B cell (primary cell): ENCODE results near the gene PRRX1. TPM values are rescaled to one million over a fixed set of nuclear protein-coding genes. Genes with fewer than 3 reads are reported as not detected.

Source experiments
- ATAC-seq: fragments of 200-7000 bp; cut with Tn5 transposase; one replicate; pipeline ENCODE4 v1.10.0; 2021; ENCODE audit warnings: low read depth, mild to moderate bottlenecking, moderate number of reproducible peaks, moderate library complexity
- CTCF ChIA-PET: fragments of 350-600 bp; sonication (Branson Sonifier 250); formaldehyde crosslinking; loops from one replicate; lab custom pipeline; 2021; ENCODE audit warnings: antibody characterized with exemption, inconsistent platforms; lab: Charles Lee
- POLR2A ChIA-PET: fragments of 350-600 bp; sonication (Branson Sonifier 250); formaldehyde crosslinking; loops from one replicate; lab custom pipeline; 2021; ENCODE audit warnings: antibody characterized with exemption; lab: Charles Lee
- DNase-seq: peaks from one replicate; pipeline ENCODE4 v3.0.0; 2013
- H2AFZ ChIP-seq: 2 replicates; pipeline ENCODE4 v1.6.1; 2012; ENCODE audit warnings: mild to moderate bottlenecking, low read depth, low read length; ENCODE audit not compliant: insufficient read depth, poor library complexity, severe bottlenecking
- H3K27ac ChIP-seq, 2 donors: 1 replicate in 1 of 2; 2 replicates in 1 of 2; pipeline ENCODE4 v1.5.1; 2012 to 2013; ENCODE audit warnings: low read length in 2 of 2, mild to moderate bottlenecking in 2 of 2, moderate library complexity in 1 of 2
- H3K27me3 ChIP-seq, 4 experiments: fragments of 200-600 bp in 1 of 4; sonication (generic) in 1 of 4; replicated peaks in 1 of 4; 1 replicate in 2 of 4; 2 replicates in 2 of 4; pipeline versions ENCODE4 v1.6.1 to v1.7.0; 2013 to 2016; ENCODE audit warnings: low read length in 3 of 4, mild to moderate bottlenecking in 2 of 4, mixed read lengths in 1 of 4, moderate library complexity in 1 of 4; ENCODE audit not compliant: insufficient read depth in 4 of 4, control insufficient read depth in 3 of 4; ENCODE audit errors: control extremely low read depth in 1 of 4
- H3K36me3 ChIP-seq, 2 experiments: replicated peaks in 1 of 2; 1 replicate in 1 of 2; 2 replicates in 1 of 2; pipeline versions ENCODE4 v1.6.1 to v1.7.1; 2013; ENCODE audit warnings: low read length in 1 of 2; ENCODE audit not compliant: insufficient read depth in 2 of 2, control insufficient read depth in 1 of 2; ENCODE audit errors: control extremely low read depth in 1 of 2, extremely low read depth in 1 of 2
- H3K4me1 ChIP-seq, 2 donors: fragments of 200-600 bp in 1 of 2; sonication (generic) in 1 of 2; 1 replicate in 1 of 2; 2 replicates in 1 of 2; pipeline versions ENCODE4 v1.5.1 to v1.6.1; 2013 to 2017; ENCODE audit warnings: low read length in 2 of 2; ENCODE audit not compliant: control insufficient read depth in 2 of 2, insufficient read depth in 2 of 2
- H3K4me2 ChIP-seq: replicated peaks from 2 replicates; pipeline ENCODE3; 2012; ENCODE audit warnings: mild to moderate bottlenecking, low read depth, low read length; ENCODE audit not compliant: poor library complexity, severe bottlenecking
- H3K4me3 ChIP-seq, 5 experiments: fragments of 200-600 bp in 1 of 5; sonication (generic) in 1 of 5; 1 replicate in 3 of 5; 2 replicates in 2 of 5; pipeline versions ENCODE4 v1.5.1 to v1.7.0; 2011 to 2016; ENCODE audit warnings: low read length in 4 of 5, mild to moderate bottlenecking in 4 of 5, low read depth in 2 of 5, control low read depth in 1 of 5, moderate library complexity in 1 of 5; ENCODE audit not compliant: insufficient read depth in 1 of 5; ENCODE audit errors: control extremely low read depth in 1 of 5, extremely low read depth in 1 of 5
- H3K79me2 ChIP-seq: fragments of 200-600 bp; sonication (generic); one replicate; pipeline ENCODE4 v1.6.0; 2016; ENCODE audit warnings: low read length; ENCODE audit not compliant: control insufficient read depth, insufficient read depth
- H3K9ac ChIP-seq: fragments of 200-600 bp; sonication (generic); 2 replicates; pipeline ENCODE4 v1.6.1; 2017; ENCODE audit warnings: mild to moderate bottlenecking, low read length, moderate library complexity
- H3K9me3 ChIP-seq, 3 donors: one replicate each; pipeline versions ENCODE4 v1.6.1 to v1.7.1; 2013; ENCODE audit warnings: low read length in 2 of 3; ENCODE audit not compliant: control insufficient read depth in 2 of 3, insufficient read depth in 1 of 3; ENCODE audit errors: control extremely low read depth in 1 of 3
- H4K20me1 ChIP-seq: 2 replicates; pipeline ENCODE4 v1.6.0; 2012; ENCODE audit warnings: mild to moderate bottlenecking, low read length; ENCODE audit not compliant: insufficient read depth, control insufficient read depth, poor library complexity, severe bottlenecking
- H3K27ac Mint-ChIP-seq: one replicate; pipeline ENCODE4 v1.8.0; 2021; ENCODE audit warnings: mixed read lengths
- H3K27me3 Mint-ChIP-seq: one replicate; pipeline ENCODE4 v1.8.0; 2021; ENCODE audit warnings: mixed read lengths
- H3K4me1 Mint-ChIP-seq: one replicate; pipeline ENCODE4 v1.8.0; 2021; ENCODE audit warnings: mixed read lengths
- H3K4me3 Mint-ChIP-seq: one replicate; pipeline ENCODE4 v1.8.0; 2021; ENCODE audit warnings: mixed read lengths
- H3K9me3 Mint-ChIP-seq: one replicate; pipeline ENCODE4 v1.8.0; 2022; ENCODE audit warnings: mixed read lengths; ENCODE audit not compliant: insufficient read depth
- CTCF ChIP-seq: fragments of 200-600 bp; IDR thresholded peaks from one replicate; pipeline ENCODE4 v1.8.0; 2022; ENCODE audit warnings: antibody characterized with exemption, mild to moderate bottlenecking
- EZH2 ChIP-seq: IDR thresholded peaks from 2 replicates; pipeline ENCODE4 v1.6.1; 2012; ENCODE audit warnings: borderline replicate concordance, low read depth, mild to moderate bottlenecking, moderate library complexity, low read length; ENCODE audit not compliant: insufficient read depth, poor library complexity, severe bottlenecking
- WGBS: methylation state at CpG from one replicate; pipeline ENCODE4 v1.1.5; 2013; ENCODE audit warnings: missing lambda C conversion rate; ENCODE audit not compliant: insufficient coverage; 5-methylcytosine and 5-hydroxymethylcytosine counted together
- intact Hi-C: fragments of 100-400 bp; cut with micrococcal nuclease; formaldehyde crosslinking; loops from one replicate; pipeline ENCODE4 v1.10.0; 2022
- polyA plus RNA-seq: library from polyadenylated mRNA; depleted of rRNA; stranded (reverse); fragments of >200 nt; gene quantifications from 2 replicates; pipeline ENCODE4 v1.2.3, GENCODE V29; 2012
- total RNA-seq, 2 donors: library from RNA; stranded (reverse); fragments of 120-200 nt in 1 of 2; gene quantifications; 1 replicate in 1 of 2; 2 replicates in 1 of 2; pipeline versions ENCODE4 v1.2.3 to v1.2.4, GENCODE V29; 2013 to 2022

PRRX1 gene
- total and polyA plus RNA-seq, 2 donors (not counting 1 experiment from before 2014, with no cell fraction given), result not detected

- no peaks in the 10 kb centered on the region for H4K20me1 ChIP-seq
- Mint-ChIP-seq H3K27me3 (peaks cover 11% of the 10 kb centered on the region), H3K4me1 (no peaks in the 10 kb centered on the region), H3K4me3 (no peak overlapping the region), H3K9me3 (no peaks in the 10 kb centered on the region), H3K27ac (no peak overlapping the region)
- POLR2A ChIA-PET, result no interaction called here
- peaks cover 0 to 3% (median 0%) of the 10 kb centered on the region in 4 experiments for H3K27me3 ChIP-seq
- H3K4me3 ChIP-seq, result no peak overlapping the region
- ATAC-seq (no peak), DNase-seq (no peak)
- no peak overlapping the region for H2AFZ ChIP-seq
- no peaks in the 10 kb centered on the region for H3K79me2 ChIP-seq
- no peaks in the 10 kb centered on the region for H3K36me3 ChIP-seq
- WGBS, result 100% methylated on average over 1 of the region's 6 CpGs
- no peak overlapping the region for H3K27ac ChIP-seq
- intact Hi-C loops, result no loop called here
- CTCF ChIA-PET, result no interaction called here
- TF ChIP-seq CTCF, result no peak
- no peak for TF ChIP-seq EZH2
- no peaks in the 10 kb centered on the region for H3K9me3 ChIP-seq
- H3K4me2 ChIP-seq, result no peak overlapping the region
- H3K9ac ChIP-seq, result no peak overlapping the region
- no peaks in the 10 kb centered on the region for H3K4me1 ChIP-seq
These were observed 32.1 kb downstream of the PRRX1 start for GRCh38 chr1:170695955-170696590.

GRCh38 chr1:170696591-170697290, 32.8 kb downstream of the PRRX1 start:
- Mint-ChIP-seq H3K9me3 (no peaks in the 10 kb centered on the region), H3K27ac (no peak overlapping the region), H3K4me1 (no peaks in the 10 kb centered on the region), H3K27me3 (peaks cover 11% of the 10 kb centered on the region), H3K4me3 (no peak overlapping the region)
- no peak for ATAC-seq
- H4K20me1 ChIP-seq, result no peaks in the 10 kb centered on the region
- H3K9ac ChIP-seq, result no peak overlapping the region
- H3K79me2 ChIP-seq, result no peaks in the 10 kb centered on the region
- H2AFZ ChIP-seq, result no peak overlapping the region
- peaks cover 0 to 3% (median 0%) of the 10 kb centered on the region in 4 experiments for H3K27me3 ChIP-seq
- no peak overlapping the region for H3K4me3 ChIP-seq
- no peak for DNase-seq
- POLR2A ChIA-PET, result no interaction called here
- CTCF ChIA-PET, result no interaction called here
- 100% methylated on average over 2 of the region's 6 CpGs for WGBS
- no peak for TF ChIP-seq EZH2
- H3K27ac ChIP-seq, result no peak overlapping the region
- H3K4me1 ChIP-seq, result no peaks in the 10 kb centered on the region
- no peaks in the 10 kb centered on the region for H3K9me3 ChIP-seq
- no peaks in the 10 kb centered on the region for H3K36me3 ChIP-seq
- H3K4me2 ChIP-seq, result no peak overlapping the region
- intact Hi-C loops, result no loop called here
